Stimulated activated CD4-positive, alpha-beta T cell treated with anti-CD3 and anti-CD28 coated beads, Interleukin-15, amount 100 ng/mL, for 48 hours (primary cell): Measurements from ENCODE around the gene DNAH10.

Experiments
- DNase-seq, 2 donors: peaks; one replicate each; pipeline ENCODE4 v3.0.0-alpha.2; 2020; ENCODE audit warnings: low read depth in 2 of 2

The DNAH10 gene

GRCh38 chr12:123840765-123841425, 78.8 kb downstream of the DNAH10 start:
- DNase-seq = no peak

GRCh38 chr12:123843912-123844748, 82.0 kb downstream of the DNAH10 start:
- no peak for DNase-seq

- DNase-seq = no peak
Observed at GRCh38 chr12:123845881-123846280, 83.8 kb downstream of the DNAH10 start.

- DNase-seq = no peak
Observed at GRCh38 chr12:123846340-123846739, 84.2 kb downstream of the DNAH10 start.

GRCh38 chr12:123847019-123847418, 84.9 kb downstream of the DNAH10 start:
- DNase-seq = no peak

- DNase-seq = no peak
Observed at GRCh38 chr12:123847876-123848275, 85.8 kb downstream of the DNAH10 start.

GRCh38 chr12:123849517-123849916, 87.4 kb downstream of the DNAH10 start:
- DNase-seq = no peak

- no peak for DNase-seq
Observed at GRCh38 chr12:123850246-123851134, 88.4 kb downstream of the DNAH10 start.

- DNase-seq = no peak
Observed at GRCh38 chr12:123853396-123854070, 91.4 kb downstream of the DNAH10 start.

GRCh38 chr12:123854232-123854631, 92.1 kb downstream of the DNAH10 start:
- DNase-seq = no peak

- DNase-seq = no peak
Observed at GRCh38 chr12:123854918-123855317, 92.8 kb downstream of the DNAH10 start.

GRCh38 chr12:123856681-123857080, 94.6 kb downstream of the DNAH10 start:
- no peak for DNase-seq

GRCh38 chr12:123858176-123858575, 96.1 kb downstream of the DNAH10 start:
- DNase-seq = no peak

- no peak for DNase-seq
Observed at GRCh38 chr12:123859035-123859434, 96.9 kb downstream of the DNAH10 start.

GRCh38 chr12:123860377-123860776, 98.3 kb downstream of the DNAH10 start:
- no peak for DNase-seq

GRCh38 chr12:123861392-123861791, 99.3 kb downstream of the DNAH10 start:
- DNase-seq = no peak

GRCh38 chr12:123867141-123867540, 105.0 kb downstream of the DNAH10 start:
- DNase-seq = no peak

GRCh38 chr12:123868791-123869190, 106.7 kb downstream of the DNAH10 start:
- no peak for DNase-seq

GRCh38 chr12:123873793-123874192, 111.7 kb downstream of the DNAH10 start:
- DNase-seq = no peak

GRCh38 chr12:123877968-123878367, 115.9 kb downstream of the DNAH10 start:
- DNase-seq = no peak

GRCh38 chr12:123879101-123879500, 117.0 kb downstream of the DNAH10 start:
- DNase-seq = no peak

GRCh38 chr12:123879691-123880090, 117.6 kb downstream of the DNAH10 start:
- DNase-seq = no peak
